SU-DHL-6 (cell line): ENCODE data around the gene LCP2.

Experiments
- EZH2phosphoT487 ChIP-seq: fragments of 200-600 bp; sonication (generic), shearing (Covaris generic); conservative IDR thresholded peaks from 2 replicates; pipeline ENCODE4 v1.6.1; 2018; ENCODE audit warnings: mild to moderate bottlenecking, antibody characterized with exemption, low read length, moderate library complexity, mixed read lengths
- TF ChIP-seq, protein P1 (sequence below): fragments of 200-600 bp; sonication (generic); IDR thresholded peaks from one replicate; pipeline ENCODE4 v1.5.1; 2017; ENCODE audit warnings: antibody characterized with exemption, mild to moderate bottlenecking, low read length, moderate library complexity; ENCODE audit not compliant: insufficient read depth, poor library complexity, severe bottlenecking

DNA sequence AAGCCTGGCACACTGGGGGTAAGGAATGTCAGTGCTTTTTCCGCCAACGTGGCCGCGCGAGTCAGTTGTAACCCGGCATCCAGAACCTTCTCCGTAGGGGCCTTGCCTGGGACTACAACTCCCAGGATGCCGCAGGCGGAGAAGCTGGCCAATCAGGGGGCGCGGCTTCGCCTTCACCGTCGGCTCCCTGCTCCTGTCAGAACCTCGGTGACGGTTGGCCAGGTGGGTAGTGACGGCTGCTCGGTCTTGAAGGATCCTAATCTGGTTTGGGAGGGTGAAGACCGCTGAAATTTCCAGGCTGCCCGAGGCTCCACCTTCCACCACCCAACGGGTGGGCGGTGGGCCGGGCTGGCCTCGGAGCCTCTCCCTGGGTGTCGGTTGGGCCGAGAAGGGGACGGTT lies 64.8 kb downstream of the LCP2 start, which contains the start of gene C5orf58:
- TF ChIP-seq, protein P1, sequence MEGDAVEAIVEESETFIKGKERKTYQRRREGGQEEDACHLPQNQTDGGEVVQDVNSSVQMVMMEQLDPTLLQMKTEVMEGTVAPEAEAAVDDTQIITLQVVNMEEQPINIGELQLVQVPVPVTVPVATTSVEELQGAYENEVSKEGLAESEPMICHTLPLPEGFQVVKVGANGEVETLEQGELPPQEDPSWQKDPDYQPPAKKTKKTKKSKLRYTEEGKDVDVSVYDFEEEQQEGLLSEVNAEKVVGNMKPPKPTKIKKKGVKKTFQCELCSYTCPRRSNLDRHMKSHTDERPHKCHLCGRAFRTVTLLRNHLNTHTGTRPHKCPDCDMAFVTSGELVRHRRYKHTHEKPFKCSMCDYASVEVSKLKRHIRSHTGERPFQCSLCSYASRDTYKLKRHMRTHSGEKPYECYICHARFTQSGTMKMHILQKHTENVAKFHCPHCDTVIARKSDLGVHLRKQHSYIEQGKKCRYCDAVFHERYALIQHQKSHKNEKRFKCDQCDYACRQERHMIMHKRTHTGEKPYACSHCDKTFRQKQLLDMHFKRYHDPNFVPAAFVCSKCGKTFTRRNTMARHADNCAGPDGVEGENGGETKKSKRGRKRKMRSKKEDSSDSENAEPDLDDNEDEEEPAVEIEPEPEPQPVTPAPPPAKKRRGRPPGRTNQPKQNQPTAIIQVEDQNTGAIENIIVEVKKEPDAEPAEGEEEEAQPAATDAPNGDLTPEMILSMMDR = no peak
- no peak for TF ChIP-seq EZH2phosphoT487
